K562 (cell line): ENCODE results near the gene NUTM1. TPM values are rescaled to one million over a fixed set of nuclear protein-coding genes. Genes with fewer than 3 reads are reported as not detected.
A peak's percentile ranks its signal among the peaks of the same experiment; 100 is the strongest.

Experiments used
- BHLHE40 ChIP-seq: IDR thresholded peaks from 2 replicates; pipeline ENCODE4 v1.6.1; 2011; ENCODE audit warnings: low read length, improper control_type of control experiment
- C11orf30 ChIP-seq: fragments of 450-650 bp; IDR thresholded peaks from 2 replicates; pipeline ENCODE4 v1.6.1; 2016; ENCODE audit warnings: low read depth, mild to moderate bottlenecking
- CHD4 ChIP-seq: fragments of 200-600 bp; sonication (generic); IDR thresholded peaks from 3 replicates; pipeline ENCODE4 v1.6.1; 2012; ENCODE audit warnings: low read depth, mild to moderate bottlenecking, mixed read lengths, low read length, inconsistent platforms; ENCODE audit not compliant: insufficient read depth, insufficient replicate concordance, poor library complexity, severe bottlenecking
- CREB1 ChIP-seq, 2 experiments: sonication (generic) in 1 of 2; formaldehyde crosslinking in 1 of 2; IDR thresholded peaks; 2 replicates each; pipeline versions ENCODE4 v1.6.1 to v1.8.0; 2012 to 2022; ENCODE audit warnings: inconsistent platforms in 1 of 2, mild to moderate bottlenecking in 1 of 2, missing genetic modification reagents in 1 of 2, moderate library complexity in 1 of 2
- FOXP1 ChIP-seq: sonication (generic); formaldehyde crosslinking; IDR thresholded peaks from 2 replicates; pipeline ENCODE4 v1.8.0; 2022; ENCODE audit warnings: mild to moderate bottlenecking, missing genetic modification reagents
- HLTF ChIP-seq: fragments of 450-650 bp; IDR thresholded peaks from 2 replicates; pipeline ENCODE4 v1.6.1; 2016
- TAF9B ChIP-seq: fragments of 450-650 bp; IDR thresholded peaks from 2 replicates; pipeline ENCODE4 v1.6.1; 2018; ENCODE audit warnings: mild to moderate bottlenecking; ENCODE audit not compliant: partially characterized antibody
- ZNF436 ChIP-seq: fragments of 250-450, 450-650 bp; sonication (Bioruptor Pico); formaldehyde crosslinking; IDR thresholded peaks from 2 replicates; pipeline ENCODE4 v1.7.0; 2020; ENCODE audit warnings: mild to moderate bottlenecking
- polyA plus RNA-seq, 8 experiments: library from polyadenylated mRNA; depleted of rRNA in 4 of 8; stranded (reverse) in 5 of 8; unstranded in 3 of 8; fragments of >200 nt; fragmentation: Nextera tagmentation in 2 of 8; fragmentation: Illumina TruSeq in 1 of 8; extraction: Ambion mirVana in 2 of 8; extraction: Trizol in 1 of 8; gene quantifications; 2 replicates each; pipeline versions ENCODE4 v1.2.1 to v1.2.3, GENCODE V29; 2011 to 2014; ENCODE audit warnings: inconsistent platforms in 1 of 8, missing spikeins in 1 of 8
- total RNA-seq, 7 experiments: library from RNA; depleted of rRNA in 6 of 7; stranded (reverse); fragments of >200 nt in 6 of 7; fragmentation: Illumina TruSeq in 2 of 7; extraction: Trizol in 2 of 7; gene quantifications; 2 replicates each; pipeline versions ENCODE4 v1.2.1 to v1.2.3, GENCODE V29; 2011 to 2021; ENCODE audit warnings: low replicate concordance in 1 of 7
- TF ChIP-seq, protein P1 (sequence below): sonication (generic); formaldehyde crosslinking; IDR thresholded peaks from 2 replicates; pipeline ENCODE4 v1.8.0; 2022; ENCODE audit warnings: mild to moderate bottlenecking, missing genetic modification reagents
- TF ChIP-seq, protein P2 (sequence below): fragments of 450-650 bp; IDR thresholded peaks from 2 replicates; pipeline ENCODE4 v1.6.1; 2016; ENCODE audit warnings: mild to moderate bottlenecking
- TF ChIP-seq, protein P3 (sequence below): fragments of 250-450 bp; sonication (Bioruptor Pico); IDR thresholded peaks from 2 replicates; pipeline ENCODE4 v1.4.0; 2020; ENCODE audit warnings: mild to moderate bottlenecking
- TF ChIP-seq, protein P4 (sequence below): sonication (generic); formaldehyde crosslinking; IDR thresholded peaks from 2 replicates; pipeline ENCODE4 v1.8.1; 2023; ENCODE audit warnings: mild to moderate bottlenecking, missing genetic modification reagents
- TF ChIP-seq, protein P5 (sequence below): fragments of 200-800 bp; sonication (Bioruptor generic); IDR thresholded peaks from 2 replicates; pipeline ENCODE4 v1.6.1; 2017; ENCODE audit warnings: missing genetic modification characterization, missing compliant biosample characterization

NUTM1 gene
- total and polyA plus RNA-seq, 9 of the 15 experiments (the other 6 are each of a cell fraction or from before 2014, with no cell fraction given), result 0.01 to 0.05 (median 0.04) TPM; not detected in 4

DNA sequence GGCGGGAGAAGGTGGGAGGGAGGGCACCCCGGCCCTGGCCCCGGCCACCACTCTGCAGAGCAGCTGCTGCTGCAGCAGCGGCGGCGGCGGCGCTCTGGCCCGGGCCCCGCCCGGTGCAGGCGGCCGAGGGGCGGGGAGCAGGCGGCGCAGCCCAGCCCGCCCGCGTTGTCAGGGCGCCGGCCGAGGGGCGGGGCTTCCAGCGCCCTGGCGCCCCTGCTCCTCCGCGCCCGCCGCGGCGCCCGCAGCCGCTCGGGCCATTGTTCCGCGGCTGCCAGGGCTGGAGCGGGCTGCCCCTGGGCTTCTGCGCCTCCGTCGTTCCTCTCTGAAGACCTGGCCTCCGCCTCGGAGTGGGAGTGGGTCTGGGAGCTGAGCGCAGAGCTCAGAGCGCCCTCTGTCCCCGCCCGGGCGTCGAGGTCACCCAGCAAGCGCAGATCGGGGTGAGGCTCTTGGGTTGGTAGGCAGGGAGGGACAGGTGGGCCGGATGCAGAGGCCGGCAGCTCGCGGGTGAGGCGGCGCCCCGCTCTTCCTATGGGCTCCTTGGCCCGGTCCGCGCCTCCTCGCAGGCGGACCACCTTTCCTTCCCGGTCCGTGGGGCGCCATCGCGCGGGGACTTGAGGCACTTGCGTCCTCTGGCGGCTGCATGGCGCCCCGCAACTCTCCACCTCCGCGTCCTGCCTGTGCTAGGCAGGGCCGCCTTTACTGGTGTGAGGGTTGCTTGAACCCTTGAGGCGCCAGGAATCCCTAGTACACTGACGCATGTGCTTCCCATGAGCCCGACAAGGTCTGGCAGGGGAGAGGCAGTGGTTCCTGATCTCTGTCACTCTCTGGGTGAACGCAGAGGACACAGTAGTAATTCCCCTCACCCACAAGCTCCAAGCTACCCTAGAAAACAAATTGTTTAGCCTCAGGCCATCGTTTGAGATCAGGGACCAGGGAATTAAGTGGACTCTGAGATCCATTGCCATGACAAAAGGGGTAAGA, 24.3 kb downstream of the NUTM1 start, which contains the start of gene LPCAT4 (continued):
- peak; percentile 86 for TF ChIP-seq FOXP1
- TF ChIP-seq, protein P1, sequence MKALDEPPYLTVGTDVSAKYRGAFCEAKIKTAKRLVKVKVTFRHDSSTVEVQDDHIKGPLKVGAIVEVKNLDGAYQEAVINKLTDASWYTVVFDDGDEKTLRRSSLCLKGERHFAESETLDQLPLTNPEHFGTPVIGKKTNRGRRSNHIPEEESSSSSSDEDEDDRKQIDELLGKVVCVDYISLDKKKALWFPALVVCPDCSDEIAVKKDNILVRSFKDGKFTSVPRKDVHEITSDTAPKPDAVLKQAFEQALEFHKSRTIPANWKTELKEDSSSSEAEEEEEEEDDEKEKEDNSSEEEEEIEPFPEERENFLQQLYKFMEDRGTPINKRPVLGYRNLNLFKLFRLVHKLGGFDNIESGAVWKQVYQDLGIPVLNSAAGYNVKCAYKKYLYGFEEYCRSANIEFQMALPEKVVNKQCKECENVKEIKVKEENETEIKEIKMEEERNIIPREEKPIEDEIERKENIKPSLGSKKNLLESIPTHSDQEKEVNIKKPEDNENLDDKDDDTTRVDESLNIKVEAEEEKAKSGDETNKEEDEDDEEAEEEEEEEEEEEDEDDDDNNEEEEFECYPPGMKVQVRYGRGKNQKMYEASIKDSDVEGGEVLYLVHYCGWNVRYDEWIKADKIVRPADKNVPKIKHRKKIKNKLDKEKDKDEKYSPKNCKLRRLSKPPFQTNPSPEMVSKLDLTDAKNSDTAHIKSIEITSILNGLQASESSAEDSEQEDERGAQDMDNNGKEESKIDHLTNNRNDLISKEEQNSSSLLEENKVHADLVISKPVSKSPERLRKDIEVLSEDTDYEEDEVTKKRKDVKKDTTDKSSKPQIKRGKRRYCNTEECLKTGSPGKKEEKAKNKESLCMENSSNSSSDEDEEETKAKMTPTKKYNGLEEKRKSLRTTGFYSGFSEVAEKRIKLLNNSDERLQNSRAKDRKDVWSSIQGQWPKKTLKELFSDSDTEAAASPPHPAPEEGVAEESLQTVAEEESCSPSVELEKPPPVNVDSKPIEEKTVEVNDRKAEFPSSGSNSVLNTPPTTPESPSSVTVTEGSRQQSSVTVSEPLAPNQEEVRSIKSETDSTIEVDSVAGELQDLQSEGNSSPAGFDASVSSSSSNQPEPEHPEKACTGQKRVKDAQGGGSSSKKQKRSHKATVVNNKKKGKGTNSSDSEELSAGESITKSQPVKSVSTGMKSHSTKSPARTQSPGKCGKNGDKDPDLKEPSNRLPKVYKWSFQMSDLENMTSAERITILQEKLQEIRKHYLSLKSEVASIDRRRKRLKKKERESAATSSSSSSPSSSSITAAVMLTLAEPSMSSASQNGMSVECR (CRISPR knock-in tag), result peak; percentile 83
- TF ChIP-seq C11orf30, result no peak
- TF ChIP-seq, protein P2, sequence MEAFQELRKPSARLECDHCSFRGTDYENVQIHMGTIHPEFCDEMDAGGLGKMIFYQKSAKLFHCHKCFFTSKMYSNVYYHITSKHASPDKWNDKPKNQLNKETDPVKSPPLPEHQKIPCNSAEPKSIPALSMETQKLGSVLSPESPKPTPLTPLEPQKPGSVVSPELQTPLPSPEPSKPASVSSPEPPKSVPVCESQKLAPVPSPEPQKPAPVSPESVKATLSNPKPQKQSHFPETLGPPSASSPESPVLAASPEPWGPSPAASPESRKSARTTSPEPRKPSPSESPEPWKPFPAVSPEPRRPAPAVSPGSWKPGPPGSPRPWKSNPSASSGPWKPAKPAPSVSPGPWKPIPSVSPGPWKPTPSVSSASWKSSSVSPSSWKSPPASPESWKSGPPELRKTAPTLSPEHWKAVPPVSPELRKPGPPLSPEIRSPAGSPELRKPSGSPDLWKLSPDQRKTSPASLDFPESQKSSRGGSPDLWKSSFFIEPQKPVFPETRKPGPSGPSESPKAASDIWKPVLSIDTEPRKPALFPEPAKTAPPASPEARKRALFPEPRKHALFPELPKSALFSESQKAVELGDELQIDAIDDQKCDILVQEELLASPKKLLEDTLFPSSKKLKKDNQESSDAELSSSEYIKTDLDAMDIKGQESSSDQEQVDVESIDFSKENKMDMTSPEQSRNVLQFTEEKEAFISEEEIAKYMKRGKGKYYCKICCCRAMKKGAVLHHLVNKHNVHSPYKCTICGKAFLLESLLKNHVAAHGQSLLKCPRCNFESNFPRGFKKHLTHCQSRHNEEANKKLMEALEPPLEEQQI, result no peak
- TF ChIP-seq CREB1 (IDR thresholded peaks at IDR 0.05), result no peak
- peak; percentile 78 for TF ChIP-seq CREB1 (CRISPR knock-in tag; IDR thresholded peaks at IDR 0.05)
- TF ChIP-seq, protein P3, sequence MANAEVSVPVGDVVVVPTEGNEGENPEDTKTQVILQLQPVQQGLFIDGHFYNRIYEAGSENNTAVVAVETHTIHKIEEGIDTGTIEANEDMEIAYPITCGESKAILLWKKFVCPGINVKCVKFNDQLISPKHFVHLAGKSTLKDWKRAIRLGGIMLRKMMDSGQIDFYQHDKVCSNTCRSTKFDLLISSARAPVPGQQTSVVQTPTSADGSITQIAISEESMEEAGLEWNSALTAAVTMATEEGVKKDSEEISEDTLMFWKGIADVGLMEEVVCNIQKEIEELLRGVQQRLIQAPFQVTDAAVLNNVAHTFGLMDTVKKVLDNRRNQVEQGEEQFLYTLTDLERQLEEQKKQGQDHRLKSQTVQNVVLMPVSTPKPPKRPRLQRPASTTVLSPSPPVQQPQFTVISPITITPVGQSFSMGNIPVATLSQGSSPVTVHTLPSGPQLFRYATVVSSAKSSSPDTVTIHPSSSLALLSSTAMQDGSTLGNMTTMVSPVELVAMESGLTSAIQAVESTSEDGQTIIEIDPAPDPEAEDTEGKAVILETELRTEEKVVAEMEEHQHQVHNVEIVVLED (CRISPR knock-in tag), result 0 out of 2 replicates have a peak, but pooled peaks have one; percentile 9
- TF ChIP-seq TAF9B, result peak; percentile 64
- TF ChIP-seq, protein P4, sequence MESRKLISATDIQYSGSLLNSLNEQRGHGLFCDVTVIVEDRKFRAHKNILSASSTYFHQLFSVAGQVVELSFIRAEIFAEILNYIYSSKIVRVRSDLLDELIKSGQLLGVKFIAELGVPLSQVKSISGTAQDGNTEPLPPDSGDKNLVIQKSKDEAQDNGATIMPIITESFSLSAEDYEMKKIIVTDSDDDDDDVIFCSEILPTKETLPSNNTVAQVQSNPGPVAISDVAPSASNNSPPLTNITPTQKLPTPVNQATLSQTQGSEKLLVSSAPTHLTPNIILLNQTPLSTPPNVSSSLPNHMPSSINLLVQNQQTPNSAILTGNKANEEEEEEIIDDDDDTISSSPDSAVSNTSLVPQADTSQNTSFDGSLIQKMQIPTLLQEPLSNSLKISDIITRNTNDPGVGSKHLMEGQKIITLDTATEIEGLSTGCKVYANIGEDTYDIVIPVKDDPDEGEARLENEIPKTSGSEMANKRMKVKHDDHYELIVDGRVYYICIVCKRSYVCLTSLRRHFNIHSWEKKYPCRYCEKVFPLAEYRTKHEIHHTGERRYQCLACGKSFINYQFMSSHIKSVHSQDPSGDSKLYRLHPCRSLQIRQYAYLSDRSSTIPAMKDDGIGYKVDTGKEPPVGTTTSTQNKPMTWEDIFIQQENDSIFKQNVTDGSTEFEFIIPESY (CRISPR knock-in tag), result peak; percentile 75
- TF ChIP-seq, protein P5, sequence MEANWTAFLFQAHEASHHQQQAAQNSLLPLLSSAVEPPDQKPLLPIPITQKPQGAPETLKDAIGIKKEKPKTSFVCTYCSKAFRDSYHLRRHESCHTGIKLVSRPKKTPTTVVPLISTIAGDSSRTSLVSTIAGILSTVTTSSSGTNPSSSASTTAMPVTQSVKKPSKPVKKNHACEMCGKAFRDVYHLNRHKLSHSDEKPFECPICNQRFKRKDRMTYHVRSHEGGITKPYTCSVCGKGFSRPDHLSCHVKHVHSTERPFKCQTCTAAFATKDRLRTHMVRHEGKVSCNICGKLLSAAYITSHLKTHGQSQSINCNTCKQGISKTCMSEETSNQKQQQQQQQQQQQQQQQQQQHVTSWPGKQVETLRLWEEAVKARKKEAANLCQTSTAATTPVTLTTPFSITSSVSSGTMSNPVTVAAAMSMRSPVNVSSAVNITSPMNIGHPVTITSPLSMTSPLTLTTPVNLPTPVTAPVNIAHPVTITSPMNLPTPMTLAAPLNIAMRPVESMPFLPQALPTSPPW (CRISPR knock-in tag), result peak; percentile 74
- no peak for TF ChIP-seq CHD4
- no peak for TF ChIP-seq HLTF
- TF ChIP-seq ZNF436 (CRISPR knock-in tag), result no peak
- 0 out of 2 replicates have a peak, but pooled peaks have one; percentile 8 for TF ChIP-seq BHLHE40
